ENCODE data around the gene PVR. TPM values are rescaled to one million over a fixed set of nuclear protein-coding genes. Genes with fewer than 3 reads are reported as not detected.
"Not testable (repeated sequence)": the region's sequence is repeated elsewhere in the genome, so short reads cannot be mapped to it uniquely, and the experiment has no call there.

PVR gene
- total RNA-seq, 1 experiment from 2014 or later: 42.3 TPM

DNA sequence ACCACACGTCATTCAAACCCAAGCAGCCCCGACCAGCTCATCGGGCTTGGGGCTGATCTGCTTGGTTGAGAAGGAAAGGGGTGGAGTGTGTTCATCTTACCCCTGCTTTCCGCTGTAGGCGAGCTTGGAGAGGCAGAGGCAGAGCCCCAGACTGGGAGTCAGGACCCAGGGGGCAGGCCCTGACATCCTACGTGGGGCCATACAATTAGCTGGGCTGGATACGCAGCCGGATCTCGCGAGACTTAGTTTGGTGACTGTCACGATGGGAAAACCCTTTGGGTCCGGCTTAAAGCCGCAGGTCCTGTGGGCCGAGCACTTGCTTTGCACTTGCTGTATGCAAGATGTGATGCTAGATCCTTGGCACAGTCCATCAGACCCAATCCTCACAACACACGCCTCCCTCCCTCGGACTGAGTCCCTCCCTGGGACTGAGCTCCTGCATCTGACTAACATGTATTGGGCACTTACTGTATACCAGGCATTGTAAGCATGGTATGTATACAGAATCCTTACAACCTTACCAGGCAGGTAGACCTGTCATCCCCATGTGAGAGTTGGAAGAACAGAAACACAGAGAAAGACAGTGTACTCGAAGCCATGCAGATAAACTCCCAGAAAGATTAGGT is 59.0 kb downstream of the PVR start:
- Histone ChIP-seq H3K36me3 (replicated peaks; ENCODE audit: control insufficient read depth, insufficient read depth, low read length) (no peaks in the 10 kb centered on the region), H3K4me3 (ENCODE audit: insufficient read depth, low read depth, low read length) (no peak overlapping the region), H3K27me3 (ENCODE audit: control insufficient read depth, insufficient read depth, low read length) (no peaks in the 10 kb centered on the region)
- DNase-seq: peak; percentile 37

- Histone ChIP-seq H3K4me3 (ENCODE audit: insufficient read depth, low read depth, low read length) (no peak overlapping the region), H3K27me3 (ENCODE audit: control insufficient read depth, insufficient read depth, low read length) (no peaks in the 10 kb centered on the region)
- DNase-seq: no peak
Observed at GRCh38 chr19:44703336-44704078, 59.8 kb downstream of the PVR start.

GRCh38 chr19:44704982-44705381 is 61.3 kb downstream of the PVR start:
- no peak for DNase-seq
- H3K36me3 ChIP-seq (replicated peaks; ENCODE audit: control insufficient read depth, insufficient read depth, low read length): no peaks in the 10 kb centered on the region
- no peaks in the 10 kb centered on the region for H3K27me3 ChIP-seq (ENCODE audit: control insufficient read depth, insufficient read depth, low read length)
- no peak overlapping the region for H3K4me3 ChIP-seq (ENCODE audit: insufficient read depth, low read depth, low read length)

More at GRCh38 chr19:44703336-44704078, 59.8 kb downstream of the PVR start:
- no peaks in the 10 kb centered on the region for H3K36me3 ChIP-seq (replicated peaks; ENCODE audit: control insufficient read depth, insufficient read depth, low read length)

DNA sequence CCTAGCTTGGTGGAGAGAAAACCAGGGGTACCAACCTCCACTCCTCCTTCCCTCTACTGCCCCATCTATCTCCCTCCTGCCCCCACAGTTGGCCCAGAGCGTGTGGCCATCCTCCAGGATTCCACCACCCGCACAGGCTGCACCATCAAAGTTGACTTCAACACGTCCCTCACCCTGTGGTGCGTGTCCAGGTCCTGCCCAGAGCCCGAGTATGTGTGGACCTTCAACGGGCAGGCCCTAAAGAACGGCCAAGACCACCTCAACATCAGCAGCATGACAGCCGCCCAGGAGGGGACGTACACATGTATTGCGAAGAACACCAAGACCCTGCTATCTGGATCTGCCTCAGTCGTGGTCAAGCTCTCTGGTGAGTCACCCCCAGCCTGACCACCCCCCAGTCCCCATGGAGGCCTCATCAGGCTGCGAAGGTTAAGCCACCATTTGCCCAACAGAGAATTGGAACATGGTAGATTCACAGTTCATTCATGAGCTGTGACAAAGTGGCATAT is 61.8 kb downstream of the PVR start:
- H3K4me3 ChIP-seq (ENCODE audit: insufficient read depth, low read depth, low read length): no peak overlapping the region
- H3K36me3 ChIP-seq (replicated peaks; ENCODE audit: control insufficient read depth, insufficient read depth, low read length): no peaks in the 10 kb centered on the region
- DNase-seq: no peak
- no peaks in the 10 kb centered on the region for H3K27me3 ChIP-seq (ENCODE audit: control insufficient read depth, insufficient read depth, low read length)

- DNase-seq: no peak
- Histone ChIP-seq H3K36me3 (replicated peaks; ENCODE audit: control insufficient read depth, insufficient read depth, low read length) (no peaks in the 10 kb centered on the region), H3K27me3 (ENCODE audit: control insufficient read depth, insufficient read depth, low read length) (no peaks in the 10 kb centered on the region), H3K4me3 (ENCODE audit: insufficient read depth, low read depth, low read length) (no peak overlapping the region)
Observed at GRCh38 chr19:44706506-44707236, 63.0 kb downstream of the PVR start.

- no peaks in the 10 kb centered on the region for H3K36me3 ChIP-seq (replicated peaks; ENCODE audit: control insufficient read depth, insufficient read depth, low read length)
- no peak for DNase-seq
Observed at GRCh38 chr19:44707794-44708193, 64.1 kb downstream of the PVR start.

GRCh38 chr19:44708940-44709339 is 65.2 kb downstream of the PVR start:
- DNase-seq: no peak
- no peak overlapping the region for H3K4me3 ChIP-seq (ENCODE audit: insufficient read depth, low read depth, low read length)
- no peaks in the 10 kb centered on the region for H3K36me3 ChIP-seq (replicated peaks; ENCODE audit: control insufficient read depth, insufficient read depth, low read length)
- H3K27me3 ChIP-seq (ENCODE audit: control insufficient read depth, insufficient read depth, low read length): no peaks in the 10 kb centered on the region

More at GRCh38 chr19:44707794-44708193, 64.1 kb downstream of the PVR start:
- H3K4me3 ChIP-seq (ENCODE audit: insufficient read depth, low read depth, low read length): no peak overlapping the region
- no peaks in the 10 kb centered on the region for H3K27me3 ChIP-seq (ENCODE audit: control insufficient read depth, insufficient read depth, low read length)

DNA sequence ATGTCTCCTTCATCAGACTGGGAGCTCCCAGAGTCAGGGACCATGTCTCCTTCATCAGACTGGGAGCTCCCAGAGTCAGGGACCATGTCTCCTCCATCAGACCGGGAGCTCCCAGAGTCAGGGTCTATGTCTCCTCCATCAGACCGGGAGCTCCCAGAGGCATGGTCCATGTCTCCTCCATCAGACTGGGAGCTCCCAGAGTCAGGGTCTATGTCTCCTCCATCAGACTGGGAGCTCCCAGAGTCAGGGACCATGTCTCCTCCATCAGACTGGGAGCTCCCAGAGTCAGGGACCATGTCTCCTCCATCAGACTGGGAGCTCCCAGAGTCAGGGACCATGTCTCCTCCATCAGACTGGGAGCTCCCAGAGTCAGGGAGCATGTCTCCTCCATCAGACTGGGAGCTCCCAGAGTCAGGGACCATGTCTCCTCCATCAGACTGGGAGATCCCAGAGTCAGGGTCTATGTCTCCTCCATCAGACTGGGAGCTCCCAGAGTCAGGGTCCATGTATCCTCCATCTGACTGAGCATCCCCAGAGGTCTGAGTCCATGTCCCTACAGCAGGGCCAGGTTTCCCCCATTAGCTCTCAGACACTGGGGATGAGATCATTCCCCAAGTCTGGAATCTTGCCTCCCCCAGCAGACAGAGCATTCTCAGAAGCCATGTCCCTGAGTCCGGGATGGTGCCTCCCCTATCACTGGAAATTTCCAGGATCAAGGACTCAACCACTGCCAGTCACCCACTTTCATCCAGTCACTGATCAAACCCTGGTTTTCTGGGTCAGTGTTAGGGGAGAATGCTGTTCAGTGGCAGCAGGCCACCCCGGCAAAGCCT is 65.9 kb downstream of the PVR start:
- not testable (repeated sequence) for H3K27me3 ChIP-seq (ENCODE audit: control insufficient read depth, insufficient read depth, low read length); DNase-seq; H3K36me3 ChIP-seq (replicated peaks; ENCODE audit: control insufficient read depth, insufficient read depth, low read length); H3K4me3 ChIP-seq (ENCODE audit: insufficient read depth, low read depth, low read length)

DNA sequence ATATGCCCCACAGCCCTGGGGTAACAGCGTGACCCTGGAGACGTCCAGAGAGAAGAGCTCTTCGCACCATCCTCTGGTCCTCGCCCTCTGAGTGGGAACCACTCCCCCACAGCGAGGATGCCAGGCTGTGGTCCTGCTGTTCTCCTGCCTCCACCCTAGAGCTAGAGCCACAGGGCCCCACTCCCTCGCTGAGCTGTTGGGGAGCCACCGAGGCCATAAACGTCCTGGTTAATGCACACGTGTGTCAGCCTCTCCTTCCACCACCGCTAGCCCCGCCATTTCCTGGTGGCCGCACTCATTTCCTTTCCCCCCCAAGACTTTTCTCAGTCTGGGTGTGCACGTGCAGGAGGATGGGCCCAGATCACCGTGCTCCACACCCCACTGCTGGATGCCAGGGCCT is 66.8 kb downstream of the PVR start:
- no peaks in the 10 kb centered on the region; the same call in 1 of the 2 replicates for H3K36me3 ChIP-seq (replicated peaks; ENCODE audit: control insufficient read depth, insufficient read depth, low read length)
- no peak for DNase-seq
- no peaks in the 10 kb centered on the region for H3K27me3 ChIP-seq (ENCODE audit: control insufficient read depth, insufficient read depth, low read length)
- H3K4me3 ChIP-seq (ENCODE audit: insufficient read depth, low read depth, low read length): no peak overlapping the region

- H3K4me3 ChIP-seq (ENCODE audit: insufficient read depth, low read depth, low read length): no peak overlapping the region
- no peak for DNase-seq
- H3K27me3 ChIP-seq (ENCODE audit: control insufficient read depth, insufficient read depth, low read length): no peaks in the 10 kb centered on the region
- no peaks in the 10 kb centered on the region; the same call in 1 of the 2 replicates for H3K36me3 ChIP-seq (replicated peaks; ENCODE audit: control insufficient read depth, insufficient read depth, low read length)
Observed at GRCh38 chr19:44712864-44713515, 69.3 kb downstream of the PVR start.

Other genes with a start within 250 kb of the PVR start
- 2.2 and 4.6 TPM in 2 replicates for gene ZNF285, start 242.3 kb upstream of the PVR start, total RNA-seq (2014; rRNA removed; shearing (Covaris generic))
- gene ZNF229, start 195.4 kb upstream of the PVR start, total RNA-seq (2014; rRNA removed; shearing (Covaris generic)): 0.03 and 0.18 TPM in 2 replicates
- 7.1 and 8.7 TPM in 2 replicates for gene ZNF180, start 143.4 kb upstream of the PVR start, total RNA-seq (2014; rRNA removed; shearing (Covaris generic))
- gene CEACAM20, start 114.2 kb upstream of the PVR start, total RNA-seq (2014; rRNA removed; shearing (Covaris generic)): not detected in 2 replicates
- gene IGSF23, start 30.3 kb upstream of the PVR start, total RNA-seq (2014; rRNA removed; shearing (Covaris generic)): not detected in 2 replicates
- 0.17 and 1.1 TPM in 2 replicates for gene CEACAM19, start 27.6 kb downstream of the PVR start, total RNA-seq (2014; rRNA removed; shearing (Covaris generic))
- not detected in 2 replicates for gene CEACAM16, start 55.2 kb downstream of the PVR start, total RNA-seq (2014; rRNA removed; shearing (Covaris generic))
- gene BCL3, start 104.8 kb downstream of the PVR start, total RNA-seq (2014; rRNA removed; shearing (Covaris generic)): 7.3 and 8.3 TPM in 2 replicates
- 15.3 and 16.3 TPM in 2 replicates for gene CBLC, start 134.0 kb downstream of the PVR start, total RNA-seq (2014; rRNA removed; shearing (Covaris generic))
- gene BCAM, start 165.2 kb downstream of the PVR start, total RNA-seq (2014; rRNA removed; shearing (Covaris generic)): 23.9 and 24.2 TPM in 2 replicates
- 152 and 207 TPM in 2 replicates for gene NECTIN2, start 202.4 kb downstream of the PVR start, total RNA-seq (2014; rRNA removed; shearing (Covaris generic))
- 160 and 204 TPM in 2 replicates for gene TOMM40, start 247.3 kb downstream of the PVR start, total RNA-seq (2014; rRNA removed; shearing (Covaris generic))

Data from H7 (cell line).